HepG2 (cell line): ENCODE results near the gene ATP6V0A1. TPM values are rescaled to one million over a fixed set of nuclear protein-coding genes. Genes with fewer than 3 reads are reported as not detected.

Source experiments
- ARID2 ChIP-seq: sonication (generic); formaldehyde crosslinking; IDR thresholded peaks from 2 replicates; pipeline ENCODE4 v1.8.1; 2022; ENCODE audit warnings: mild to moderate bottlenecking, missing genetic modification reagents, borderline replicate concordance
- BCL6 ChIP-seq: IDR thresholded peaks from 2 replicates; pipeline ENCODE4 v1.6.1; 2016; ENCODE audit warnings: missing genetic modification reagents, missing compliant biosample characterization
- HIVEP1 ChIP-seq: sonication (generic); formaldehyde crosslinking; IDR thresholded peaks from 2 replicates; pipeline ENCODE4 v1.4.0; 2020; ENCODE audit warnings: mild to moderate bottlenecking, missing genetic modification reagents
- JUN ChIP-seq: sonication (generic); formaldehyde crosslinking; IDR thresholded peaks from 2 replicates; pipeline ENCODE4 v1.4.0; 2020; ENCODE audit warnings: mild to moderate bottlenecking, missing genetic modification reagents
- MAFF ChIP-seq: IDR thresholded peaks from 2 replicates; pipeline ENCODE4 v1.6.1; 2011; ENCODE audit warnings: low read depth, low read length, improper control_type of control experiment
- MXD4 ChIP-seq: IDR thresholded peaks from 2 replicates; pipeline ENCODE4 v1.6.1; 2016; ENCODE audit warnings: mild to moderate bottlenecking, missing biosample characterization, missing genetic modification reagents
- RFXANK ChIP-seq: IDR thresholded peaks from 2 replicates; pipeline ENCODE4 v1.6.1; 2016
- TMF1 ChIP-seq: sonication (generic); formaldehyde crosslinking; IDR thresholded peaks from 2 replicates; pipeline ENCODE4 v1.8.1; 2022; ENCODE audit warnings: low read depth, missing genetic modification reagents
- ZFAT ChIP-seq: sonication (generic); formaldehyde crosslinking; conservative IDR thresholded peaks from 2 replicates; pipeline ENCODE4 v1.8.1; 2023; ENCODE audit warnings: missing genetic modification reagents, inconsistent platforms
- ZFP36L1 ChIP-seq: sonication (generic); formaldehyde crosslinking; IDR thresholded peaks from 2 replicates; pipeline ENCODE4 v1.8.0; 2022; ENCODE audit warnings: mild to moderate bottlenecking, missing genetic modification reagents, moderate library complexity
- ZFP62 ChIP-seq: sonication (generic); formaldehyde crosslinking; IDR thresholded peaks from 2 replicates; pipeline ENCODE4 v1.4.0; 2020; ENCODE audit warnings: missing genetic modification reagents
- ZNF329 ChIP-seq: sonication (generic); formaldehyde crosslinking; IDR thresholded peaks from 2 replicates; pipeline ENCODE4 v1.9.0; 2021; ENCODE audit warnings: low read depth, mild to moderate bottlenecking, missing genetic modification reagents
- ZNF350 ChIP-seq: sonication (generic); formaldehyde crosslinking; IDR thresholded peaks from 2 replicates; pipeline ENCODE4 v1.4.0; 2020; ENCODE audit warnings: mild to moderate bottlenecking, low read depth, missing genetic modification reagents, borderline replicate concordance
- ZNF713 ChIP-seq: sonication (generic); formaldehyde crosslinking; IDR thresholded peaks from 2 replicates; pipeline ENCODE4 v1.4.0; 2020; ENCODE audit warnings: mild to moderate bottlenecking, missing genetic modification reagents
- ZSCAN9 ChIP-seq: IDR thresholded peaks from 2 replicates; pipeline ENCODE4 v1.6.1; 2016; ENCODE audit warnings: borderline replicate concordance
- polyA plus RNA-seq, 8 experiments: library from polyadenylated mRNA; depleted of rRNA in 3 of 8; stranded (reverse) in 7 of 8; unstranded in 1 of 8; fragments of >200 nt; fragmentation: Illumina TruSeq in 4 of 8; extraction: Trizol in 4 of 8; gene quantifications; 2 replicates each; pipeline versions ENCODE4 v1.2.1 to v1.2.3, GENCODE V29; 2011 to 2016; ENCODE audit warnings: low read depth in 4 of 8, missing spikeins in 1 of 8, mixed read lengths in 1 of 8; ENCODE audit not compliant: insufficient read depth in 1 of 8
- total RNA-seq, 5 experiments: library from RNA; depleted of rRNA; stranded (reverse); fragments of >200 nt; fragmentation: Illumina TruSeq; extraction: Trizol; gene quantifications; 2 replicates each; pipeline ENCODE4 v1.2.3, GENCODE V29; 2016; ENCODE audit warnings: low read depth in 1 of 5
- TF ChIP-seq, protein P1 (sequence below): sonication (generic); formaldehyde crosslinking; IDR thresholded peaks from 2 replicates; pipeline ENCODE4 v1.4.0; 2020; ENCODE audit warnings: mild to moderate bottlenecking, missing genetic modification reagents
- TF ChIP-seq, protein P2 (sequence below), 2 experiments: IDR thresholded peaks; 2 replicates each; pipeline ENCODE4 v1.6.1; 2011 to 2012; ENCODE audit warnings: low read length in 2 of 2, borderline replicate concordance in 1 of 2, low read depth in 1 of 2, mild to moderate bottlenecking in 1 of 2, moderate library complexity in 1 of 2
- TF ChIP-seq, protein P3 (sequence below): sonication (generic); formaldehyde crosslinking; conservative IDR thresholded peaks from 2 replicates; pipeline ENCODE4 v1.8.0; 2022; ENCODE audit warnings: mild to moderate bottlenecking, moderate library complexity, missing genetic modification reagents

ATP6V0A1 gene
- total and polyA plus RNA-seq, 2 of the 13 experiments (the other 11 are each of a cell fraction or from before 2014, with no cell fraction given): 27.9 to 54.1 TPM

DNA sequence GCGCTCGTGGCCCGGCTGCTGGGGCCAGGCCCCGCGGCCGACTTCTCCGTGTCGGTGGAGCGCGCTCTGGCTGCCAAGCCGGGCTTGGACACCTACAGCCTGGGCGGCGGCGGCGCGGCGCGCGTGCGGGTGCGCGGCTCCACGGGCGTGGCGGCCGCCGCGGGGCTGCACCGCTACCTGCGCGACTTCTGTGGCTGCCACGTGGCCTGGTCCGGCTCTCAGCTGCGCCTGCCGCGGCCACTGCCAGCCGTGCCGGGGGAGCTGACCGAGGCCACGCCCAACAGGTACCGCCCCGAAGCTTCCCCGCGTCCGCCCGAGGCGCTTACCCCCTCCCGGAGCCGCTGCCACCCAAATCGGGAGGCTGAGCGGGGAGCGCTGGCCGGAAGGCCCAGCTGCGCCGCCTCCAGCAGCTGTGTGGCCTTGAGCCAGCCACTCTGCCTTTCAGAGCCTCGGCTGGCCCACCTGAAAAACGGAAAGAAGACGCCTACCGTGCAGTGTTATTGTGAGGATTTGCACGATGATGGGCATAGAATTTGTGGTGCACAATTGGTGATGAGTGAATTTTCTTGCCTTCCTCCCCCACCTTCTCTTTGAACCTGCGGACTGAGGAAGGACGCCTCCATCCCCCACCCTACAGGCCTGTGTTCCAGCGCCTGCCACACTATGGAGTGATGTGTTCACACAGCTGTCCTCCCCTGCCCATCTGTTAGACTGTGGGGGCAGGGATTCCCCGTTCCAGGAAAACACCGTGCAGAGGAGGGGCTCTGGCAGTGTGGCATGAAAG lies 77.9 kb downstream of the ATP6V0A1 start (continued):
- TF ChIP-seq ZSCAN9 (CRISPR knock-in tag): peak; percentile 69; the same call in 1 of the 2 replicates
- no peak for TF ChIP-seq HIVEP1
- TF ChIP-seq, protein P1, sequence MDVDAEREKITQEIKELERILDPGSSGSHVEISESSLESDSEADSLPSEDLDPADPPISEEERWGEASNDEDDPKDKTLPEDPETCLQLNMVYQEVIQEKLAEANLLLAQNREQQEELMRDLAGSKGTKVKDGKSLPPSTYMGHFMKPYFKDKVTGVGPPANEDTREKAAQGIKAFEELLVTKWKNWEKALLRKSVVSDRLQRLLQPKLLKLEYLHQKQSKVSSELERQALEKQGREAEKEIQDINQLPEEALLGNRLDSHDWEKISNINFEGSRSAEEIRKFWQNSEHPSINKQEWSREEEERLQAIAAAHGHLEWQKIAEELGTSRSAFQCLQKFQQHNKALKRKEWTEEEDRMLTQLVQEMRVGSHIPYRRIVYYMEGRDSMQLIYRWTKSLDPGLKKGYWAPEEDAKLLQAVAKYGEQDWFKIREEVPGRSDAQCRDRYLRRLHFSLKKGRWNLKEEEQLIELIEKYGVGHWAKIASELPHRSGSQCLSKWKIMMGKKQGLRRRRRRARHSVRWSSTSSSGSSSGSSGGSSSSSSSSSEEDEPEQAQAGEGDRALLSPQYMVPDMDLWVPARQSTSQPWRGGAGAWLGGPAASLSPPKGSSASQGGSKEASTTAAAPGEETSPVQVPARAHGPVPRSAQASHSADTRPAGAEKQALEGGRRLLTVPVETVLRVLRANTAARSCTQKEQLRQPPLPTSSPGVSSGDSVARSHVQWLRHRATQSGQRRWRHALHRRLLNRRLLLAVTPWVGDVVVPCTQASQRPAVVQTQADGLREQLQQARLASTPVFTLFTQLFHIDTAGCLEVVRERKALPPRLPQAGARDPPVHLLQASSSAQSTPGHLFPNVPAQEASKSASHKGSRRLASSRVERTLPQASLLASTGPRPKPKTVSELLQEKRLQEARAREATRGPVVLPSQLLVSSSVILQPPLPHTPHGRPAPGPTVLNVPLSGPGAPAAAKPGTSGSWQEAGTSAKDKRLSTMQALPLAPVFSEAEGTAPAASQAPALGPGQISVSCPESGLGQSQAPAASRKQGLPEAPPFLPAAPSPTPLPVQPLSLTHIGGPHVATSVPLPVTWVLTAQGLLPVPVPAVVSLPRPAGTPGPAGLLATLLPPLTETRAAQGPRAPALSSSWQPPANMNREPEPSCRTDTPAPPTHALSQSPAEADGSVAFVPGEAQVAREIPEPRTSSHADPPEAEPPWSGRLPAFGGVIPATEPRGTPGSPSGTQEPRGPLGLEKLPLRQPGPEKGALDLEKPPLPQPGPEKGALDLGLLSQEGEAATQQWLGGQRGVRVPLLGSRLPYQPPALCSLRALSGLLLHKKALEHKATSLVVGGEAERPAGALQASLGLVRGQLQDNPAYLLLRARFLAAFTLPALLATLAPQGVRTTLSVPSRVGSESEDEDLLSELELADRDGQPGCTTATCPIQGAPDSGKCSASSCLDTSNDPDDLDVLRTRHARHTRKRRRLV (CRISPR knock-in tag): no peak
- peak; percentile 13; the same call in 1 of the 2 replicates for TF ChIP-seq MXD4 (CRISPR knock-in tag)
- TF ChIP-seq BCL6 (CRISPR knock-in tag): peak; percentile 60; the same call in 1 of the 2 replicates
- TF ChIP-seq TMF1 (CRISPR knock-in tag): peak; percentile 91
- TF ChIP-seq ZNF350 (CRISPR knock-in tag): peak; percentile 82; the same call in 1 of the 2 replicates
- no peak for TF ChIP-seq ZFP62 (CRISPR knock-in tag)
- TF ChIP-seq JUN (CRISPR knock-in tag): no peak
- no peak; the same call in 1 of the 2 replicates for TF ChIP-seq ZFP36L1 (CRISPR knock-in tag)
- peak; percentile 27; the same call in 1 of the 2 replicates for TF ChIP-seq RFXANK (CRISPR knock-in tag)
- no peak for TF ChIP-seq ZFAT
- no peak; the same call in 1 of the 2 replicates for TF ChIP-seq MAFF
- TF ChIP-seq, protein P2, sequence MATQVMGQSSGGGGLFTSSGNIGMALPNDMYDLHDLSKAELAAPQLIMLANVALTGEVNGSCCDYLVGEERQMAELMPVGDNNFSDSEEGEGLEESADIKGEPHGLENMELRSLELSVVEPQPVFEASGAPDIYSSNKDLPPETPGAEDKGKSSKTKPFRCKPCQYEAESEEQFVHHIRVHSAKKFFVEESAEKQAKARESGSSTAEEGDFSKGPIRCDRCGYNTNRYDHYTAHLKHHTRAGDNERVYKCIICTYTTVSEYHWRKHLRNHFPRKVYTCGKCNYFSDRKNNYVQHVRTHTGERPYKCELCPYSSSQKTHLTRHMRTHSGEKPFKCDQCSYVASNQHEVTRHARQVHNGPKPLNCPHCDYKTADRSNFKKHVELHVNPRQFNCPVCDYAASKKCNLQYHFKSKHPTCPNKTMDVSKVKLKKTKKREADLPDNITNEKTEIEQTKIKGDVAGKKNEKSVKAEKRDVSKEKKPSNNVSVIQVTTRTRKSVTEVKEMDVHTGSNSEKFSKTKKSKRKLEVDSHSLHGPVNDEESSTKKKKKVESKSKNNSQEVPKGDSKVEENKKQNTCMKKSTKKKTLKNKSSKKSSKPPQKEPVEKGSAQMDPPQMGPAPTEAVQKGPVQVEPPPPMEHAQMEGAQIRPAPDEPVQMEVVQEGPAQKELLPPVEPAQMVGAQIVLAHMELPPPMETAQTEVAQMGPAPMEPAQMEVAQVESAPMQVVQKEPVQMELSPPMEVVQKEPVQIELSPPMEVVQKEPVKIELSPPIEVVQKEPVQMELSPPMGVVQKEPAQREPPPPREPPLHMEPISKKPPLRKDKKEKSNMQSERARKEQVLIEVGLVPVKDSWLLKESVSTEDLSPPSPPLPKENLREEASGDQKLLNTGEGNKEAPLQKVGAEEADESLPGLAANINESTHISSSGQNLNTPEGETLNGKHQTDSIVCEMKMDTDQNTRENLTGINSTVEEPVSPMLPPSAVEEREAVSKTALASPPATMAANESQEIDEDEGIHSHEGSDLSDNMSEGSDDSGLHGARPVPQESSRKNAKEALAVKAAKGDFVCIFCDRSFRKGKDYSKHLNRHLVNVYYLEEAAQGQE (IDR thresholded peaks at IDR 0.05; ENCODE audit: borderline replicate concordance in 1 of 2, low read depth in 1 of 2, low read length in 2 of 2): peak in 1 of 2 experiments; percentile 48; a peak in 1 of 4 replicates
- TF ChIP-seq ARID2 (CRISPR knock-in tag): peak; percentile 95
- TF ChIP-seq ZNF329 (CRISPR knock-in tag): peak; percentile 89; the same call in 1 of the 2 replicates
- 0 out of 2 replicates have a peak, but pooled peaks have one; percentile 54 for TF ChIP-seq ZNF713 (CRISPR knock-in tag)
- TF ChIP-seq, protein P3, sequence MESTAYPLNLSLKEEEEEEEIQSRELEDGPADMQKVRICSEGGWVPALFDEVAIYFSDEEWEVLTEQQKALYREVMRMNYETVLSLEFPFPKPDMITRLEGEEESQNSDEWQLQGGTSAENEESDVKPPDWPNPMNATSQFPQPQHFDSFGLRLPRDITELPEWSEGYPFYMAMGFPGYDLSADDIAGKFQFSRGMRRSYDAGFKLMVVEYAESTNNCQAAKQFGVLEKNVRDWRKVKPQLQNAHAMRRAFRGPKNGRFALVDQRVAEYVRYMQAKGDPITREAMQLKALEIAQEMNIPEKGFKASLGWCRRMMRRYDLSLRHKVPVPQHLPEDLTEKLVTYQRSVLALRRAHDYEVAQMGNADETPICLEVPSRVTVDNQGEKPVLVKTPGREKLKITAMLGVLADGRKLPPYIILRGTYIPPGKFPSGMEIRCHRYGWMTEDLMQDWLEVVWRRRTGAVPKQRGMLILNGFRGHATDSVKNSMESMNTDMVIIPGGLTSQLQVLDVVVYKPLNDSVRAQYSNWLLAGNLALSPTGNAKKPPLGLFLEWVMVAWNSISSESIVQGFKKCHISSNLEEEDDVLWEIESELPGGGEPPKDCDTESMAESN (CRISPR knock-in tag): peak; percentile 59; the same call in 1 of the 2 replicates
